Gastroesophageal sphincter (tissue), 3 donors: Measurements from ENCODE around the gene ARSI.

Source experiments
- CTCF ChIP-seq, 4 experiments: fragments of 200-600 bp in 2 of 4; fragments of 450-650 bp in 2 of 4; sonication (generic) in 1 of 4; IDR thresholded peaks; one replicate each; pipeline ENCODE4 v1.5.1; 2017 to 2019; ENCODE audit warnings: antibody characterized with exemption in 4 of 4, mild to moderate bottlenecking in 2 of 4, moderate library complexity in 2 of 4
- POLR2A ChIP-seq, 2 donors: fragments of 450-650 bp; IDR thresholded peaks; one replicate each; pipeline ENCODE4 v1.6.1; 2017; ENCODE audit warnings: antibody characterized with exemption in 2 of 2, mild to moderate bottlenecking in 2 of 2, moderate library complexity in 1 of 2
- POLR2AphosphoS5 ChIP-seq: sonication (generic); formaldehyde crosslinking; IDR thresholded peaks from one replicate; pipeline ENCODE4 v1.6.1; 2017; ENCODE audit warnings: antibody characterized with exemption

GRCh38 chr5:150294551-150295071 is 8.1 kb downstream of the ARSI start:
- TF ChIP-seq CTCF (IDR thresholded peaks at IDR 0.05) (no peak), POLR2A (IDR thresholded peaks at IDR 0.05) (no peak), POLR2AphosphoS5 (no peak)
